HL-60 (cell line): ENCODE data around the gene COPZ2.
"Not testable (repeated sequence)": the region's sequence is repeated elsewhere in the genome, so short reads cannot be mapped to it uniquely, and the experiment has no call there.

ENCODE experiments used
- GABPA ChIP-seq: IDR thresholded peaks from 2 replicates; pipeline ENCODE4 v1.6.1; 2012; ENCODE audit warnings: low read depth
- POLR2AphosphoS5 ChIP-seq: IDR thresholded peaks from 2 replicates; pipeline ENCODE4 v1.6.1; 2012; ENCODE audit warnings: low read depth
- REST ChIP-seq: IDR thresholded peaks from 2 replicates; pipeline ENCODE4 v1.6.1; 2012; ENCODE audit warnings: low read depth; ENCODE audit not compliant: insufficient replicate concordance
- TF ChIP-seq, protein P1 (sequence below): IDR thresholded peaks from one replicate; pipeline ENCODE4 v1.5.1; 2011; ENCODE audit warnings: low read length, control low read depth, inconsistent platforms; ENCODE audit not compliant: insufficient read depth

- TF ChIP-seq, protein P1, sequence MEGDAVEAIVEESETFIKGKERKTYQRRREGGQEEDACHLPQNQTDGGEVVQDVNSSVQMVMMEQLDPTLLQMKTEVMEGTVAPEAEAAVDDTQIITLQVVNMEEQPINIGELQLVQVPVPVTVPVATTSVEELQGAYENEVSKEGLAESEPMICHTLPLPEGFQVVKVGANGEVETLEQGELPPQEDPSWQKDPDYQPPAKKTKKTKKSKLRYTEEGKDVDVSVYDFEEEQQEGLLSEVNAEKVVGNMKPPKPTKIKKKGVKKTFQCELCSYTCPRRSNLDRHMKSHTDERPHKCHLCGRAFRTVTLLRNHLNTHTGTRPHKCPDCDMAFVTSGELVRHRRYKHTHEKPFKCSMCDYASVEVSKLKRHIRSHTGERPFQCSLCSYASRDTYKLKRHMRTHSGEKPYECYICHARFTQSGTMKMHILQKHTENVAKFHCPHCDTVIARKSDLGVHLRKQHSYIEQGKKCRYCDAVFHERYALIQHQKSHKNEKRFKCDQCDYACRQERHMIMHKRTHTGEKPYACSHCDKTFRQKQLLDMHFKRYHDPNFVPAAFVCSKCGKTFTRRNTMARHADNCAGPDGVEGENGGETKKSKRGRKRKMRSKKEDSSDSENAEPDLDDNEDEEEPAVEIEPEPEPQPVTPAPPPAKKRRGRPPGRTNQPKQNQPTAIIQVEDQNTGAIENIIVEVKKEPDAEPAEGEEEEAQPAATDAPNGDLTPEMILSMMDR, result not testable (repeated sequence)
- TF ChIP-seq GABPA, POLR2AphosphoS5, REST: not testable (repeated sequence)
These were observed 39.6 kb upstream of the COPZ2 start for GRCh38 chr17:48077152-48077551.
